ENCODE measurements around the gene C4orf50. TPM values are rescaled to one million over a fixed set of nuclear protein-coding genes. Genes with fewer than 3 reads are reported as not detected.

The C4orf50 gene
- total and polyA plus RNA-seq, 7 donors, result under 0.01 to 0.83 (median 0.43) TPM; not detected in 1

DNA sequence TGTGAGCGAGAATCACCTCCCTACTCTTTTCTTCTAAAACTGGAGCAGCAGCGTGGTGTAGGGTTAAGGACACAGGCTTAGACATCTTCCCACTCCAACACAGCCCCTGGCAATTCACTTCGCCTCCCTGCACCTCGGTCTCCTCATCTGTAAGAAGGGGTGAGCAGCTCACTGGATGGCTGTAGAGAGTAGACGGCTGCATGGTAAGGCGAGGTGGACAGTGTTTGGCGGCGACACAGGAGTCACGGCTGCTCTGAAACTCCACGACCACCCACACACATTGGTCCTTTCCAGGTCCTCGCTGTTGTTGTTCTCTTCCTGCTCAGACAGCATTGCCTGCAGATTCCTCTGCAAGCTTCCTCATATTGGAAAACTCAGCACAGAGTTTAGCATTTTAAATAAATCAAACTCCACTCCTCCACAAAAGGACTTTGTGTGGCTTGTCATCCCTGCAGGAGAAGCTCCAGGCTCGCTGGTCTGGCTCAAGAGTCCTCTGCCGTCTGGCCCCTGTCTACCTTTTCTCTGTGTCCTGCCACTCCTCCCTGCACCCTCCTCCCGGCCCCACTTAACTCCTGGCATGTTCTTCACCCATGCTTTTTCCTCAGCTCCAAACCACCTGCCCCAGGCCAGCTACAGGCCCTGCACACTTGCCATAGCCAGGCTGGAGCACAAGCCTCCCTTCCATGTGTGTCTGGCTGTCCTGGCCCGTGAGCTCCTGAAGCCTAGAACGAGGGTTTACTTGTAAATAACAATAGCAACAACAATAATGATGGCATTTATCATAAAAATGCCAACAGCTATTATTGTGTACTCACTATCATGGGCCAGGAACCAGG lies 84.0 kb downstream of the C4orf50 start:
- no peak for DNase-seq
- Histone ChIP-seq H3K36me3 (no peaks in the 10 kb centered on the region), H3K27ac (no peak overlapping the region), H3K9me3 (no peaks in the 10 kb centered on the region), H3K4me3 (no peak overlapping the region), H3K27me3 (peaks cover 0 to 32% (median 4%) of the 10 kb centered on the region in 3 donors), H3K4me1 (no peaks in the 10 kb centered on the region)
- 70 to 73% methylated on average over 16 of the region's 16 CpGs for WGBS, 2 donors
- intact Hi-C loops (cut with DNase I), result no loop called here
- TF ChIP-seq POLR2A (IDR thresholded peaks at IDR 0.05) (no peak), CTCF (IDR thresholded peaks at IDR 0.05) (no peak), POLR2AphosphoS5 (IDR thresholded peaks at IDR 0.05) (no peak), EP300 (IDR thresholded peaks at IDR 0.05) (no peak)

GRCh38 chr4:5933116-5933515 lies 85.1 kb downstream of the C4orf50 start:
- no peaks in the 10 kb centered on the region for H3K36me3 ChIP-seq
- intact Hi-C loops (cut with DNase I), result no loop called here
- H3K27ac ChIP-seq, result no peak overlapping the region
- TF ChIP-seq EP300 (IDR thresholded peaks at IDR 0.05), result no peak
- no peak for TF ChIP-seq POLR2AphosphoS5 (IDR thresholded peaks at IDR 0.05)
- no peak for TF ChIP-seq CTCF (IDR thresholded peaks at IDR 0.05)
- TF ChIP-seq POLR2A (IDR thresholded peaks at IDR 0.05), result no peak
- H3K4me3 ChIP-seq, result no peak overlapping the region
- H3K4me1 ChIP-seq, result no peaks in the 10 kb centered on the region
- 44 to 63% methylated on average over 4 of the region's 4 CpGs for WGBS, 2 donors
- H3K9me3 ChIP-seq, result no peaks in the 10 kb centered on the region
- peaks cover 0 to 36% (median 4%) of the 10 kb centered on the region in 3 donors for H3K27me3 ChIP-seq
- no peak for DNase-seq

DNA sequence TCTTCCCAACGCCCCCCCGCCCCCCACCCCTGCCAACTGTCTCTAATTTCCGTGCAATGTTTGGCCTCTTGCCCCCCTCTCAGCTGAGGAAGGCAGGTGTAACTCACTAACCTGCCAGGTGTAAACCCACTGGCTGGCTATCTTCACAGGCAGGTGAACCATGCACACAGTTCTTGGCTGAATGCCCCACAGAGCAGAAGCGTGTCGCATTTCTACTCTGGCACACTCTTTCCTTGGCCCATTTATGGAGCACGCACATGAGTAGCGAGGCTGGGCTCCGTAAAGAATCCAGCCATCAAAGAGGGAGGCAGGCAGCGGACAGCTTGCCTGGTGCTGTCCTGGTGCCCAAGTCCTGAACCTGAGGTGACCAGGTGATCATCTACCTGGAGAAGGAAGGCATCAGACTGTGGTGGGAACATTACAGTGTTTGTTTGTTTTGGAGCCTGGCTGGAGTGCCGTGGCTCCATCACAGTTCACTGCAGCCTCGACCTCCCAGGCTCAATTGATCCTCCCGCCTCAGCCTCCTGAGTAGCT lies 86.1 kb downstream of the C4orf50 start:
- Histone ChIP-seq H3K4me1 (no peaks in the 10 kb centered on the region), H3K4me3 (no peak overlapping the region), H3K9me3 (no peaks in the 10 kb centered on the region), H3K27me3 (peaks cover 0 to 39% (median 4%) of the 10 kb centered on the region in 3 donors), H3K27ac (no peak overlapping the region), H3K36me3 (no peaks in the 10 kb centered on the region)
- 54 to 68% methylated on average over 12 of the region's 12 CpGs for WGBS, 2 donors
- intact Hi-C loops (cut with DNase I), result no loop called here
- DNase-seq, result no peak
- TF ChIP-seq POLR2A (IDR thresholded peaks at IDR 0.05) (no peak), POLR2AphosphoS5 (IDR thresholded peaks at IDR 0.05) (no peak), EP300 (IDR thresholded peaks at IDR 0.05) (no peak), CTCF (IDR thresholded peaks at IDR 0.05) (no peak)

- no peak for DNase-seq
These were observed 86.7 kb downstream of the C4orf50 start for GRCh38 chr4:5931526-5931925.

GRCh38 chr4:5930876-5931275 lies 87.4 kb downstream of the C4orf50 start:
- Histone ChIP-seq H3K36me3 (no peaks in the 10 kb centered on the region), H3K4me1 (no peaks in the 10 kb centered on the region), H3K27me3 (peaks cover 0 to 42% (median 4%) of the 10 kb centered on the region in 3 donors), H3K27ac (no peak overlapping the region), H3K9me3 (no peaks in the 10 kb centered on the region), H3K4me3 (no peak overlapping the region)
- intact Hi-C loops (cut with DNase I), result no loop called here
- WGBS, 2 donors, result 63 to 74% methylated on average over 7 of the region's 7 CpGs
- no peak for TF ChIP-seq POLR2AphosphoS5 (IDR thresholded peaks at IDR 0.05)
- no peak for TF ChIP-seq EP300 (IDR thresholded peaks at IDR 0.05)
- no peak for TF ChIP-seq POLR2A (IDR thresholded peaks at IDR 0.05)
- no peak for TF ChIP-seq CTCF (IDR thresholded peaks at IDR 0.05)
- no peak for DNase-seq

More at GRCh38 chr4:5931526-5931925, 86.7 kb downstream of the C4orf50 start:
- intact Hi-C loops (cut with DNase I), result no loop called here
- H3K4me3 ChIP-seq, result no peak overlapping the region
- H3K36me3 ChIP-seq, result no peaks in the 10 kb centered on the region
- H3K27ac ChIP-seq, result no peak overlapping the region
- no peaks in the 10 kb centered on the region for H3K9me3 ChIP-seq
- TF ChIP-seq POLR2AphosphoS5 (IDR thresholded peaks at IDR 0.05), result no peak
- peaks cover 0 to 41% (median 4%) of the 10 kb centered on the region in 3 donors for H3K27me3 ChIP-seq
- no peaks in the 10 kb centered on the region for H3K4me1 ChIP-seq
- 36 to 54% methylated on average over 9 of the region's 9 CpGs for WGBS, 2 donors

Data from sigmoid colon (tissue), 7 donors.